Neural cell (in vitro differentiated cells): ENCODE results near the gene MGAT2.

ENCODE experiments used
- CTCF ChIP-seq: fragments of 450-650 bp; IDR thresholded peaks from 2 replicates; pipeline ENCODE4 v1.5.1; 2014; ENCODE audit warnings: antibody characterized with exemption, mild to moderate bottlenecking, moderate library complexity; ENCODE audit not compliant: poor library complexity, severe bottlenecking
- EP300 ChIP-seq: fragments of 450-650 bp; conservative IDR thresholded peaks from 2 replicates; pipeline ENCODE4 v1.6.1; 2014; ENCODE audit warnings: antibody characterized with exemption, mild to moderate bottlenecking, moderate library complexity; ENCODE audit not compliant: poor library complexity, severe bottlenecking
- EZH2 ChIP-seq: fragments of 200-600, 300-800 bp; shearing (Covaris generic), sonication (generic); IDR thresholded peaks from 2 replicates; pipeline ENCODE4 v1.6.1; 2014; ENCODE audit warnings: antibody characterized with exemption, low read length, borderline replicate concordance, mild to moderate bottlenecking; ENCODE audit not compliant: insufficient read depth, poor library complexity, severe bottlenecking
- POLR2AphosphoS5 ChIP-seq: IDR thresholded peaks from 2 replicates; pipeline ENCODE4 v1.6.1; 2012
- TAF1 ChIP-seq: IDR thresholded peaks from 2 replicates; pipeline ENCODE4 v1.6.1; 2012; ENCODE audit warnings: low read depth

- TF ChIP-seq TAF1 (no peak), EZH2 (no peak), EP300 (no peak), CTCF (no peak), POLR2AphosphoS5 (no peak)
These were observed 8.3 kb upstream of the MGAT2 start for GRCh38 chr14:49612251-49612650.
